Kidney capillary endothelial cell (primary cell): Measurements from ENCODE around the gene ACVR2B.

Experiments
- DNase-seq: peaks from one replicate; pipeline ENCODE4 v3.0.0-alpha.2; 2018; ENCODE audit warnings: low spot score

ACVR2B gene

GRCh38 chr3:38533285-38533976 lies 79.7 kb downstream of the ACVR2B start:
- DNase-seq = no peak

GRCh38 chr3:38534180-38534579 lies 80.5 kb downstream of the ACVR2B start:
- no peak for DNase-seq

GRCh38 chr3:38534604-38535003 lies 80.9 kb downstream of the ACVR2B start:
- no peak for DNase-seq

- no peak for DNase-seq
Observed at GRCh38 chr3:38536671-38537070, 83.0 kb downstream of the ACVR2B start.

DNA sequence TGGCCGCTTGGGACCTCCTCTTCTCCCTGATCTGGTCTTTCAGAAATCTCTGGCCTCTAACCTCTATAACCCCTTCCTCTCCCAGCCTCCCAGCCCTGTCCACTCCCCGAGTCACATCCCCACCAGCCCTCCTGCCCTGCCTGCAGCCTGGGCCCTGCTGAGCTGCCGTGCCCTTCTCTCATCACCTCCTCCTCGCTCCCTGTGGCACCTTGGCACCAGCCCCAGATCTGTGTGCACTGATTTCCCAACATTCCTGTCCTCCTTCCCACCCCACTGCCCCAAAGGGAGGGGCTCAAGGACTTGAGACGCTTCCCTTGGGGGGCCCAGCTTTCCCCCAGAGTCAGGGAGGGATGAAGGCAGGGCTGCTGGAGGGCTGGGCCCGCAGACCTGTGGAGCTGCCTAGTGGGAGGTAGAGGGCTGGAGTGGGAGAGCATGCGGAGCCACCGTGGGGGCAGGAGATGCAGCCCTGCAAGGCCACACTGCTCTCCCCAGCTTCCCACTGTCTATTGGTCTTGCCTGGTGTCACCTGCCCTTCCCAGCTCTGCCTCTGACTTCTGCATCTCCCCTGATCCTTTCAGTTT lies 85.2 kb downstream of the ACVR2B start:
- DNase-seq = no peak

DNA sequence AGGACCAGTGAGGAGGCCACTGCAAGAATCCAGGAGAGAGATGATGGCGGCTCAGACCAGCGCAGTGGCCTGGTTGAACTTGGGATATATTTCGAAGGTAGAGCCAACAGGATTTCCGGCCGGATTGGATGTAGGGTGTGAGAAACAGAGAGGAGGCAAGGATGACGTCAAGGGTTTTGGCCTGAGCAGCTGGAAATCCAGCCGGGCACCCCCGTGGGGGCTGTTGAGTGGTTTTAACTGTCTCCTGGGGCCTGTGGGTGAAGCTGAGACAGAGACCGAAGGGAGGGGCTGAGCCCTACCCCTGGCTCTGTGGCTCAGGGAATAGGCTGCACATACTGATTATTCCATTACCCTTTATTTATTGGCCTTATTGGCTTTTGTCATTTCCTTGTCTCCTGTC lies 88.1 kb downstream of the ACVR2B start:
- DNase-seq = no peak
